ENCODE results near the gene RBM20.

DNA sequence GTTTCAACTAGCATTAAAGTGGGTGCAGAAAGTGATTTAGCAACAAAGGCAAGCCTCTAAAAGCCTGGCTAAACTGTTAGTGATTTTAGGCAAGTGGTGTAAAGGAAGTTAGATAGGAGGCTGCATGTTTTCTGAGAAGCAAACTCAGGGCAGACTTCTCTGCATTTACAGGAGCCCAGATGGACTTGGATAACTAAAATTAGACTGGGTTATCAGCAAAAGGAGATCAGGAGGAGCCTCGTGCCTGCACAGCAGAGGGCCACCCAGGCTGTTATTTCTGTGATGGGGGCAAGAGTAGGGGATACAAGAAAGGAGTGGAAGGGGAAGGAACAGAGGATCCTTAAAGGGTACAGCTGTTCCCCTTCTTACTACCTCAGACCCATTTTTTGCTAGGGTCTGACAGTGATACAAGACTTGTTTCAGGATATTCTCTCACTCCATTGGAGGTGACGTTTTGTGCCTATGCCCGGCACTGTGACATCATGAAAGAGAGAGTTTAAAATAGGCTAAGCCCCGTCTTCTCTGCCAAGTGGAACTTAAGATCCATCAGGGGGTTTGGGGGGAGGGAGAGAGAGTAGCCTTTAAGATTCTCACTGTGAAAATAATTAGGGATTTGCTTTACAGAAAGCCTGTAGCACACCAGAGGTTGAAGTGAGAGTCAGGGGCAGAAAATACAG lies 178.0 kb downstream of the RBM20 start:
- no peak for TF ChIP-seq EP300 (IDR thresholded peaks at IDR 0.05; ENCODE audit: borderline replicate concordance in 1 of 2, control insufficient read depth in 1 of 2, low read depth in 2 of 2, low read length in 2 of 2)
- no peak for TF ChIP-seq RBBP5 (conservative IDR thresholded peaks at IDR 0.05)
- TF ChIP-seq TAF1 (IDR thresholded peaks at IDR 0.05; ENCODE audit: borderline replicate concordance, low read depth, low read length), result no peak
- no peak for TF ChIP-seq CTCF (IDR thresholded peaks at IDR 0.05 in 2 of 3, conservative IDR thresholded peaks at IDR 0.05 in 1 of 3; ENCODE audit: control insufficient read depth in 2 of 3, extremely low read depth in 1 of 3, insufficient read depth in 1 of 3, low read depth in 3 of 3, low read length in 3 of 3)
- TF ChIP-seq ZNF274 (IDR thresholded peaks at IDR 0.05; ENCODE audit: insufficient read depth, insufficient read length), result no peak
- TF ChIP-seq MYC (IDR thresholded peaks at IDR 0.05; ENCODE audit: insufficient read depth, insufficient read length, insufficient replicate concordance, low read length, severe bottlenecking), result no peak
- no peak for TF ChIP-seq MEF2A (IDR thresholded peaks at IDR 0.05; ENCODE audit: insufficient read depth, low read depth, low read length)
- TF ChIP-seq, protein P1, sequence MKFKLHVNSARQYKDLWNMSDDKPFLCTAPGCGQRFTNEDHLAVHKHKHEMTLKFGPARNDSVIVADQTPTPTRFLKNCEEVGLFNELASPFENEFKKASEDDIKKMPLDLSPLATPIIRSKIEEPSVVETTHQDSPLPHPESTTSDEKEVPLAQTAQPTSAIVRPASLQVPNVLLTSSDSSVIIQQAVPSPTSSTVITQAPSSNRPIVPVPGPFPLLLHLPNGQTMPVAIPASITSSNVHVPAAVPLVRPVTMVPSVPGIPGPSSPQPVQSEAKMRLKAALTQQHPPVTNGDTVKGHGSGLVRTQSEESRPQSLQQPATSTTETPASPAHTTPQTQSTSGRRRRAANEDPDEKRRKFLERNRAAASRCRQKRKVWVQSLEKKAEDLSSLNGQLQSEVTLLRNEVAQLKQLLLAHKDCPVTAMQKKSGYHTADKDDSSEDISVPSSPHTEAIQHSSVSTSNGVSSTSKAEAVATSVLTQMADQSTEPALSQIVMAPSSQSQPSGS (IDR thresholded peaks at IDR 0.05; ENCODE audit: low read length), result no peak
- no peak for TF ChIP-seq NFYA (IDR thresholded peaks at IDR 0.05; ENCODE audit: borderline replicate concordance, low read depth, low read length)
- TF ChIP-seq POLR2AphosphoS2 (IDR thresholded peaks at IDR 0.05; ENCODE audit: low read depth, low read length), result no peak
- TF ChIP-seq RAD51 (IDR thresholded peaks at IDR 0.05), result no peak
- no peak for TF ChIP-seq SPI1 (IDR thresholded peaks at IDR 0.05; ENCODE audit: borderline replicate concordance, insufficient read depth, low read depth, low read length)
- no peak for TF ChIP-seq SP1 (IDR thresholded peaks at IDR 0.05; ENCODE audit: low read depth, low read length)
- TF ChIP-seq RAD21 (IDR thresholded peaks at IDR 0.05; ENCODE audit: insufficient read depth, low read depth, low read length), result no peak

Data from GM12878 (cell line).